ENCODE measurements around the gene CMTM2. TPM values are rescaled to one million over a fixed set of nuclear protein-coding genes. Genes with fewer than 3 reads are reported as not detected.
A peak's percentile ranks its signal among the peaks of the same experiment; 100 is the strongest.

CMTM2 gene
- total RNA-seq, 1 donor from 2014 or later: not detected

DNA sequence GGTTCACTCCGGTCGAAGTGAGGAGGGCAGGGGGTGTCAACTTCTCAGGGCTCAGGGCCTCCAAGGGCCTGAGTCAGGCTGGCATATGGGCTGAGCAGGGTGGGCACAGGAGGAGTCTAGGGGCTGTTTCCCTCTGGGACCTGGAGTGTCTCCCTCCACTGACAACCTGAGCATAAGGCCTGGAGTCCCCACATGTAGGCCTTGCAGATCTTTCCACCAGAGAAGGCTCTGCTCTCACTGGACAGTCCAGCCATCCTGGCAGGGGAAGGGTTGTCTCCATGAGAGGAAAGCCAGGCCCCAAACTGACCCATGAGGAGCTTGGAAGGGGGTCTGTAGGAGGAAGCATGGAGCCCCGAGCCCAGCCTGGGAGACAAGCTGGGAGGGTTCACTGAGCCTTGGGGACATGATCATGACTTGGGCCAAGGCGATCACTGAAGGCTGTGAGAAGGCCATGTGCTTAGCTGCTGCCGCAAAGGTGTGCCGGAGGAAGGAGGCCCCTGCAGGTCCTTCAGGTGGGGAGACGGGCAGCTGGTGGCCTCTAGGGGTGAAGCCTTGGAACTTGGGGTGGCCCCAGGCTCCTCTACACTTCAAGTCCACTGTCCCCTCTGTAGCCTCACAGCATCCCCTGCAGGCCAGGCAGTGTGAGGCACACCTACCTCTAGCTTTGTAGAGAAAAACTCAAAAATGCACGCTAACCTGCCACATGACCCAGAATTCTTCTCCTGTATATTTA, 9.9 kb downstream of the CMTM2 start:
- no peak for DNase-seq (ENCODE audit: low read depth)
- no peaks in the 10 kb centered on the region for H3K4me1 Mint-ChIP-seq (ENCODE audit: low read depth, unreplicated experiment)

DNA sequence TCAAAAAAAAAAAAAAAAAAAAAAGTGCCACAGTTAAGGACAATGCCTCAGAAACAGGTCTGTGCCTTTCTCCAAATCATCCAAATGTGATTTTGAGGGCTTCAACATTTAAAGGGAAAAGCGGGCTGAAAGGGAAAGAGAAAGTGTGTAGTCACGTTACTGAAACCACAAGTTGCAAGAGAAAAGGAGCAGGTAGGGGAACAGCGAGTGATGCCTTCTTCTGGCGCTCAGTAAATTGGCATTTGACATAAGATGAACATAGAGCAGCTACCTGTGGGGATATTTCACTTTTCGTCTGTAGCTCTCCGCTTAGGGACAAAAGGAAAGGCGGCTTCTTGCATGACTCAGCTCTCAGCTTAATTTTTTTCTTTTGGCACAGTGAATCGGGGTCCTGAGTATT, 11.1 kb downstream of the CMTM2 start:
- H3K4me2 ChIP-seq (ENCODE audit: low read length): peak overlapping the region; percentile 49
- H3K36me3 ChIP-seq (ENCODE audit: insufficient read depth, low read length): no peaks in the 10 kb centered on the region
- Mint-ChIP-seq H3K4me3 (ENCODE audit: unreplicated experiment) (no peak overlapping the region), H3K27me3 (ENCODE audit: low read depth, unreplicated experiment) (peaks cover 34% of the 10 kb centered on the region), H3K9me3 (ENCODE audit: unreplicated experiment) (no peaks in the 10 kb centered on the region), H3K27ac (ENCODE audit: unreplicated experiment) (no peak overlapping the region), H3K4me1 (ENCODE audit: low read depth, unreplicated experiment) (no peaks in the 10 kb centered on the region), H3K36me3 (ENCODE audit: low read depth, unreplicated experiment) (peaks cover 2% of the 10 kb centered on the region)
- no peaks in the 10 kb centered on the region for H3K79me2 ChIP-seq (ENCODE audit: insufficient read depth, low read length)
- TF ChIP-seq, protein P1, sequence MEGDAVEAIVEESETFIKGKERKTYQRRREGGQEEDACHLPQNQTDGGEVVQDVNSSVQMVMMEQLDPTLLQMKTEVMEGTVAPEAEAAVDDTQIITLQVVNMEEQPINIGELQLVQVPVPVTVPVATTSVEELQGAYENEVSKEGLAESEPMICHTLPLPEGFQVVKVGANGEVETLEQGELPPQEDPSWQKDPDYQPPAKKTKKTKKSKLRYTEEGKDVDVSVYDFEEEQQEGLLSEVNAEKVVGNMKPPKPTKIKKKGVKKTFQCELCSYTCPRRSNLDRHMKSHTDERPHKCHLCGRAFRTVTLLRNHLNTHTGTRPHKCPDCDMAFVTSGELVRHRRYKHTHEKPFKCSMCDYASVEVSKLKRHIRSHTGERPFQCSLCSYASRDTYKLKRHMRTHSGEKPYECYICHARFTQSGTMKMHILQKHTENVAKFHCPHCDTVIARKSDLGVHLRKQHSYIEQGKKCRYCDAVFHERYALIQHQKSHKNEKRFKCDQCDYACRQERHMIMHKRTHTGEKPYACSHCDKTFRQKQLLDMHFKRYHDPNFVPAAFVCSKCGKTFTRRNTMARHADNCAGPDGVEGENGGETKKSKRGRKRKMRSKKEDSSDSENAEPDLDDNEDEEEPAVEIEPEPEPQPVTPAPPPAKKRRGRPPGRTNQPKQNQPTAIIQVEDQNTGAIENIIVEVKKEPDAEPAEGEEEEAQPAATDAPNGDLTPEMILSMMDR (IDR thresholded peaks at IDR 0.05; ENCODE audit: insufficient read depth, low read depth, low read length): no peak
- TF ChIP-seq EZH2 (IDR thresholded peaks at IDR 0.05; ENCODE audit: insufficient read depth, low read length): no peak
- no peaks in the 10 kb centered on the region for H3K9me3 ChIP-seq (ENCODE audit: insufficient read depth, low read depth, low read length)
- no peak for DNase-seq (ENCODE audit: low read depth)
- no peaks in the 10 kb centered on the region for H4K20me1 ChIP-seq (ENCODE audit: insufficient read depth, low read length)
- H3K4me1 ChIP-seq (ENCODE audit: insufficient read depth, low read length): peaks cover 2% of the 10 kb centered on the region
- no peak overlapping the region for H2AFZ ChIP-seq (ENCODE audit: low read depth, low read length)
- no peak for FAIRE-seq
- no peaks in the 10 kb centered on the region for H3K27me3 ChIP-seq (ENCODE audit: insufficient read depth, low read length)
- H3K4me3 ChIP-seq (ENCODE audit: insufficient read depth, low read depth, low read length): no peak overlapping the region
- H3K27ac ChIP-seq (ENCODE audit: low read depth, low read length): no peak overlapping the region
- H3K9ac ChIP-seq (ENCODE audit: low read length): no peak overlapping the region

More for the DNA sequence above, 9.9 kb downstream of the CMTM2 start:
- TF ChIP-seq EZH2 (IDR thresholded peaks at IDR 0.05; ENCODE audit: insufficient read depth, low read length): no peak
- TF ChIP-seq, protein P1 (IDR thresholded peaks at IDR 0.05; ENCODE audit: insufficient read depth, low read depth, low read length): peak; percentile 23
- Histone ChIP-seq H3K4me1 (ENCODE audit: insufficient read depth, low read length) (peaks cover 2% of the 10 kb centered on the region), H3K27me3 (ENCODE audit: insufficient read depth, low read length) (no peaks in the 10 kb centered on the region), H2AFZ (ENCODE audit: low read depth, low read length) (no peak overlapping the region), H4K20me1 (ENCODE audit: insufficient read depth, low read length) (no peaks in the 10 kb centered on the region), H3K9me3 (ENCODE audit: insufficient read depth, low read depth, low read length) (no peaks in the 10 kb centered on the region), H3K4me2 (ENCODE audit: low read length) (no peak overlapping the region), H3K27ac (ENCODE audit: low read depth, low read length) (no peak overlapping the region), H3K79me2 (ENCODE audit: insufficient read depth, low read length) (no peaks in the 10 kb centered on the region), H3K9ac (ENCODE audit: low read length) (no peak overlapping the region), H3K4me3 (ENCODE audit: insufficient read depth, low read depth, low read length) (no peak overlapping the region), H3K36me3 (ENCODE audit: insufficient read depth, low read length) (no peaks in the 10 kb centered on the region)
- Mint-ChIP-seq H3K27me3 (ENCODE audit: low read depth, unreplicated experiment) (peaks cover 27% of the 10 kb centered on the region), H3K4me3 (ENCODE audit: unreplicated experiment) (no peak overlapping the region), H3K9me3 (ENCODE audit: unreplicated experiment) (no peaks in the 10 kb centered on the region), H3K36me3 (ENCODE audit: low read depth, unreplicated experiment) (peaks cover 2% of the 10 kb centered on the region), H3K27ac (ENCODE audit: unreplicated experiment) (no peak overlapping the region)
- FAIRE-seq: no peak

DNA sequence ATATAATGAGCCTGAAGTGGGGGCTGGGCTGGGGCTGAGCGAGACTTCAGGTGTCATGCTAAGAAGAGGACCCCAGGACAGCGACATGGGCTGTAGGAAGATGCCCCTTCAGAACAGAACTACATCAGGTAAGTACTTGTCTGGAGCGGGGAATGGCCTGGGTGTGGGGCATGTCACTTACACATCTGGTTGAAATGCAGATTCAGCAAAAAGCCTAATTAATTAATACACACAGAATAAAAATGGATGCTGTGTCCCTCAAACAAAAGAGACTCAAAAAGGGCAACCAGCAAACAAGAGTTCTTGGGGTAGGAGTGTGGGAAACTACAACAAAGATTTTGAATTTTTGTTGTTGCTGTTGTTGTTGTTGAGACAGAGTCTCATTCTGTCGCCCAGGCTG, 11.8 kb downstream of the CMTM2 start:
- H3K27ac Mint-ChIP-seq (ENCODE audit: unreplicated experiment): no peak overlapping the region
- FAIRE-seq: no peak

More for the DNA sequence above, 11.8 kb downstream of the CMTM2 start:
- TF ChIP-seq, protein P1 (IDR thresholded peaks at IDR 0.05; ENCODE audit: insufficient read depth, low read depth, low read length): no peak
- no peak for TF ChIP-seq EZH2 (IDR thresholded peaks at IDR 0.05; ENCODE audit: insufficient read depth, low read length)
- no peaks in the 10 kb centered on the region for H3K27me3 ChIP-seq (ENCODE audit: insufficient read depth, low read length)
- H3K4me3 ChIP-seq (ENCODE audit: insufficient read depth, low read depth, low read length): no peak overlapping the region
- H3K4me1 Mint-ChIP-seq (ENCODE audit: low read depth, unreplicated experiment): no peaks in the 10 kb centered on the region
- no peaks in the 10 kb centered on the region for H3K9me3 ChIP-seq (ENCODE audit: insufficient read depth, low read depth, low read length)
- H2AFZ ChIP-seq (ENCODE audit: low read depth, low read length): no peak overlapping the region
- no peak overlapping the region for H3K27ac ChIP-seq (ENCODE audit: low read depth, low read length)
- H3K4me3 Mint-ChIP-seq (ENCODE audit: unreplicated experiment): no peak overlapping the region
- DNase-seq (ENCODE audit: low read depth): no peak
- H4K20me1 ChIP-seq (ENCODE audit: insufficient read depth, low read length): no peaks in the 10 kb centered on the region
- H3K4me2 ChIP-seq (ENCODE audit: low read length): no peak overlapping the region
- H3K36me3 ChIP-seq (ENCODE audit: insufficient read depth, low read length): no peaks in the 10 kb centered on the region
- H3K9me3 Mint-ChIP-seq (ENCODE audit: unreplicated experiment): no peaks in the 10 kb centered on the region
- H3K27me3 Mint-ChIP-seq (ENCODE audit: low read depth, unreplicated experiment): peaks cover 27% of the 10 kb centered on the region
- peaks cover 2% of the 10 kb centered on the region for H3K36me3 Mint-ChIP-seq (ENCODE audit: low read depth, unreplicated experiment)
- H3K4me1 ChIP-seq (ENCODE audit: insufficient read depth, low read length): peaks cover 2% of the 10 kb centered on the region
- no peak overlapping the region for H3K9ac ChIP-seq (ENCODE audit: low read length)
- H3K79me2 ChIP-seq (ENCODE audit: insufficient read depth, low read length): no peaks in the 10 kb centered on the region
